ENCODE data around the gene FBLN1. TPM values are rescaled to one million over a fixed set of nuclear protein-coding genes. Genes with fewer than 3 reads are reported as not detected.

FBLN1 gene
- total and polyA plus RNA-seq, 2 donors (not counting 1 experiment from before 2014, with no cell fraction given): not detected

DNA sequence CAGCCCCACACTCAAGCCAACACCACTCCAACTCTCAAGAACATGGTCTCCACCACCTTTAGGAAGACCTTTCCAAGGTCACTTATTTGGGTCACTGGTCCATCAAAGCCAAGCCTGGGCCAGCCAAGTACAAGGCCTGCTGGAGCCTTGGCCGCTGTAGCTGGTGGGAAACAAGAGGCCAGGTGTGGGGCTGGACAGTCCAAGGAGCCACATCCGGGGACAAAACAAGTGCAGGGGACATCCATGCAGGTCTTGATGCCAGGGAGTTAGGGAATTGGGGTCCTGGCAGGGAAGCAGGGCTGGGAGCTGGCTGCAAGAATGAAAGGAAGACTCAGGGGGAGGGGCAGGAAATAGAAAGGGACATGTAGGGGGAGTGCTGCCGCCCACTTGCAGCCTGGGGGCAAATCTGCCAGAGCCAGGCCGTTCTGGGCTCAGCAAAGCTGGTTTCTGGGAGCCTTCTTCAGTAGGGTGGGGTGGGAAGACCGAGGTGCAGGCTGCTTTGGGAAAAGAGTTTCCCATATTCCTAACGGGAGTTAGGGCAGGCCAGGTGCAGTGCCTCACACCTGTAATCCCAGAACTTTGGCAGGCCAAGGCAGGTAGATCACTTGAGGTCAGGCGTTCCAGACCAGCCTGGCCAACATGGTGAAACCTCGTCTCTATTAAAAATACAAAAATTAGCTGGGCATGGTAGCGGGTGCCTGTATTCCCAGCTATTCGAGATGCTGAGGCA, 99.5 kb downstream of the FBLN1 start:
- Histone ChIP-seq H3K4me1 (ENCODE audit: control insufficient read depth in 2 of 2, insufficient read depth in 2 of 2, low read length in 2 of 2) (peaks cover 4 to 11% of the 10 kb centered on the region in 2 donors), H4K20me1 (ENCODE audit: control insufficient read depth, insufficient read depth, low read length, poor library complexity, severe bottlenecking) (no peaks in the 10 kb centered on the region), H3K9me3 (ENCODE audit: control extremely low read depth in 1 of 3, control insufficient read depth in 2 of 3, insufficient read depth in 1 of 3, low read length in 2 of 3) (peaks cover 0 to 2% (median 0%) of the 10 kb centered on the region in 3 donors), H2AFZ (ENCODE audit: insufficient read depth, low read depth, low read length, poor library complexity, severe bottlenecking) (no peak overlapping the region), H3K27ac (ENCODE audit: low read length in 2 of 2) (no peak overlapping the region), H3K79me2 (ENCODE audit: control insufficient read depth, insufficient read depth, low read length) (no peaks in the 10 kb centered on the region), H3K36me3 (replicated peaks in 1 of 2; ENCODE audit: control extremely low read depth in 1 of 2, control insufficient read depth in 1 of 2, extremely low read depth in 1 of 2, insufficient read depth in 2 of 2, low read length in 1 of 2) (no peaks in the 10 kb centered on the region), H3K27me3 (replicated peaks in 1 of 4; ENCODE audit: control extremely low read depth in 1 of 4, control insufficient read depth in 3 of 4, insufficient read depth in 4 of 4, low read length in 3 of 4) (peaks cover 0 to 2% (median 1%) of the 10 kb centered on the region in 4 experiments), H3K4me3 (ENCODE audit: control extremely low read depth in 1 of 5, extremely low read depth in 1 of 5, insufficient read depth in 1 of 5, low read depth in 2 of 5, low read length in 4 of 5) (no peak overlapping the region), H3K9ac (ENCODE audit: low read length) (no peak overlapping the region), H3K4me2 (replicated peaks; ENCODE audit: low read depth, low read length, poor library complexity, severe bottlenecking) (no peak overlapping the region)
- ChIA-PET CTCF (no interaction called here), POLR2A (interaction anchor here (0.6 kb wide), 1 partner anchor 68 kb away, joined by 9 read pairs; no protein-coding TSS in a partner anchor)
- intact Hi-C loops (cut with micrococcal nuclease): no loop called here
- Mint-ChIP-seq H3K9me3 (ENCODE audit: insufficient read depth) (no peaks in the 10 kb centered on the region), H3K4me1 (peaks cover 14% of the 10 kb centered on the region), H3K27ac (no peak overlapping the region), H3K27me3 (peaks cover 24% of the 10 kb centered on the region), H3K4me3 (no peak overlapping the region)
- WGBS (ENCODE audit: insufficient coverage): 66% methylated on average over 7 of the region's 10 CpGs
- no peak for TF ChIP-seq EZH2 (IDR thresholded peaks at IDR 0.05; ENCODE audit: borderline replicate concordance, insufficient read depth, low read depth, low read length, poor library complexity, severe bottlenecking)
- TF ChIP-seq, protein P1, sequence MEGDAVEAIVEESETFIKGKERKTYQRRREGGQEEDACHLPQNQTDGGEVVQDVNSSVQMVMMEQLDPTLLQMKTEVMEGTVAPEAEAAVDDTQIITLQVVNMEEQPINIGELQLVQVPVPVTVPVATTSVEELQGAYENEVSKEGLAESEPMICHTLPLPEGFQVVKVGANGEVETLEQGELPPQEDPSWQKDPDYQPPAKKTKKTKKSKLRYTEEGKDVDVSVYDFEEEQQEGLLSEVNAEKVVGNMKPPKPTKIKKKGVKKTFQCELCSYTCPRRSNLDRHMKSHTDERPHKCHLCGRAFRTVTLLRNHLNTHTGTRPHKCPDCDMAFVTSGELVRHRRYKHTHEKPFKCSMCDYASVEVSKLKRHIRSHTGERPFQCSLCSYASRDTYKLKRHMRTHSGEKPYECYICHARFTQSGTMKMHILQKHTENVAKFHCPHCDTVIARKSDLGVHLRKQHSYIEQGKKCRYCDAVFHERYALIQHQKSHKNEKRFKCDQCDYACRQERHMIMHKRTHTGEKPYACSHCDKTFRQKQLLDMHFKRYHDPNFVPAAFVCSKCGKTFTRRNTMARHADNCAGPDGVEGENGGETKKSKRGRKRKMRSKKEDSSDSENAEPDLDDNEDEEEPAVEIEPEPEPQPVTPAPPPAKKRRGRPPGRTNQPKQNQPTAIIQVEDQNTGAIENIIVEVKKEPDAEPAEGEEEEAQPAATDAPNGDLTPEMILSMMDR (IDR thresholded peaks at IDR 0.05): no peak
- ATAC-seq (ENCODE audit: low read depth) (no peak), DNase-seq (no peak)

DNA sequence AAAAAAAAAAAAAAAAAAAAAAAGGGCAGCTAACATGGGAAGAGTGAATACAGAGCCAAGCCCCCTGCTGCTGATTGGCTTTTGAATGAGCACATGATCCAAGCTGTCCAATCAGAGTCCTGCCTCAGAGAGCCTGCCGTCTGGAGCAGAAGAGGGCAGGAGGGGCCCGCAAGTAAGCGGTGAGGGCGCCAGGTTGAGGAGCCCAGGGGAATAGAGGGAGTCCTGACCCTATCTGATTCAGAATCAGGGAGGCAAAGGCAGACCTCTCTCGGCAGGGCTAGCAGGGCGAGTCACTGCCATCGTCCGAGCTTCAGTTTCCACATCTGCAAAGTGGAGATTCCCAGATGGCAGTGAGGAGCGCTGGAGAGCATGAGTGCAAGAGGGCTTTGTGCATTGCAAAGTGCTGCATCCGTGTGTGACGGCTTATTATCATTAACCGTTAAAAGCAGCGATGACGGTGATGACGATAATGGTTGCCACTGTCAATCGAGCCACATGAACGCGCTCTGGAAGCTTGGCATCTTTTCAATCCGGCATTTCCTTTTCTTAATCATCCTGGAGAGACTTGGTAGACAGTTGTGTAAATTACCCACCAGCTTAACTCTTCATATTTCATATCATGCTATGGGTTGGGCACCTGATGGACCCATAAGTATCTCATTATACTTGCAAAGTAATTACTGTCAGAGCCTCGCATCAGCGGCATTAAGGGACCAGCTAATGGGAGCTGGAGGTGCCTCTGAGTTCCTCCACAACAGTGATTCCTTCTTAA, 100.3 kb downstream of the FBLN1 start:
- Mint-ChIP-seq H3K4me1 (peaks cover 14% of the 10 kb centered on the region), H3K4me3 (no peak overlapping the region), H3K27ac (no peak overlapping the region), H3K27me3 (peaks cover 24% of the 10 kb centered on the region), H3K9me3 (ENCODE audit: insufficient read depth) (no peaks in the 10 kb centered on the region)
- peaks cover 0 to 2% (median 1%) of the 10 kb centered on the region in 4 experiments for H3K27me3 ChIP-seq (replicated peaks in 1 of 4; ENCODE audit: control extremely low read depth in 1 of 4, control insufficient read depth in 3 of 4, insufficient read depth in 4 of 4, low read length in 3 of 4)
- WGBS (ENCODE audit: insufficient coverage): 93% methylated on average over 18 of the region's 21 CpGs
- no peak overlapping the region for H3K9ac ChIP-seq (ENCODE audit: low read length)
- CTCF ChIA-PET: no interaction called here
- H3K9me3 ChIP-seq (ENCODE audit: control extremely low read depth in 1 of 3, control insufficient read depth in 2 of 3, insufficient read depth in 1 of 3, low read length in 2 of 3): peaks cover 0 to 2% (median 0%) of the 10 kb centered on the region in 3 donors
- H2AFZ ChIP-seq (ENCODE audit: insufficient read depth, low read depth, low read length, poor library complexity, severe bottlenecking): no peak overlapping the region
- ATAC-seq (ENCODE audit: low read depth) (no peak), DNase-seq (no peak)
- H3K4me1 ChIP-seq (ENCODE audit: control insufficient read depth in 2 of 2, insufficient read depth in 2 of 2, low read length in 2 of 2): peaks cover 4 to 11% of the 10 kb centered on the region in 2 donors
- no peaks in the 10 kb centered on the region for H3K79me2 ChIP-seq (ENCODE audit: control insufficient read depth, insufficient read depth, low read length)
- H3K4me2 ChIP-seq (replicated peaks; ENCODE audit: low read depth, low read length, poor library complexity, severe bottlenecking): no peak overlapping the region
- H3K4me3 ChIP-seq (ENCODE audit: control extremely low read depth in 1 of 5, extremely low read depth in 1 of 5, insufficient read depth in 1 of 5, low read depth in 2 of 5, low read length in 4 of 5): no peak overlapping the region
- TF ChIP-seq, protein P1 (IDR thresholded peaks at IDR 0.05): no peak
- TF ChIP-seq EZH2 (IDR thresholded peaks at IDR 0.05; ENCODE audit: borderline replicate concordance, insufficient read depth, low read depth, low read length, poor library complexity, severe bottlenecking): no peak
- POLR2A ChIA-PET: no interaction called here
- intact Hi-C loops (cut with micrococcal nuclease): no loop called here
- no peaks in the 10 kb centered on the region for H4K20me1 ChIP-seq (ENCODE audit: control insufficient read depth, insufficient read depth, low read length, poor library complexity, severe bottlenecking)
- no peaks in the 10 kb centered on the region for H3K36me3 ChIP-seq (replicated peaks in 1 of 2; ENCODE audit: control extremely low read depth in 1 of 2, control insufficient read depth in 1 of 2, extremely low read depth in 1 of 2, insufficient read depth in 2 of 2, low read length in 1 of 2)
- no peak overlapping the region for H3K27ac ChIP-seq (ENCODE audit: low read length in 2 of 2)

Measured in B cell (primary cell).